HG03558 (cell line): ENCODE results near the gene ADAM19.

Experiments
- ATAC-seq: cut with Tn5 transposase; IDR thresholded peaks from one replicate; pipeline ENCODE4 v1.9.1; 2021; ENCODE audit warnings: moderate number of reproducible peaks; ENCODE audit not compliant: unreplicated experiment; ENCODE audit errors: extremely low read depth

Gene ADAM19, protein sequence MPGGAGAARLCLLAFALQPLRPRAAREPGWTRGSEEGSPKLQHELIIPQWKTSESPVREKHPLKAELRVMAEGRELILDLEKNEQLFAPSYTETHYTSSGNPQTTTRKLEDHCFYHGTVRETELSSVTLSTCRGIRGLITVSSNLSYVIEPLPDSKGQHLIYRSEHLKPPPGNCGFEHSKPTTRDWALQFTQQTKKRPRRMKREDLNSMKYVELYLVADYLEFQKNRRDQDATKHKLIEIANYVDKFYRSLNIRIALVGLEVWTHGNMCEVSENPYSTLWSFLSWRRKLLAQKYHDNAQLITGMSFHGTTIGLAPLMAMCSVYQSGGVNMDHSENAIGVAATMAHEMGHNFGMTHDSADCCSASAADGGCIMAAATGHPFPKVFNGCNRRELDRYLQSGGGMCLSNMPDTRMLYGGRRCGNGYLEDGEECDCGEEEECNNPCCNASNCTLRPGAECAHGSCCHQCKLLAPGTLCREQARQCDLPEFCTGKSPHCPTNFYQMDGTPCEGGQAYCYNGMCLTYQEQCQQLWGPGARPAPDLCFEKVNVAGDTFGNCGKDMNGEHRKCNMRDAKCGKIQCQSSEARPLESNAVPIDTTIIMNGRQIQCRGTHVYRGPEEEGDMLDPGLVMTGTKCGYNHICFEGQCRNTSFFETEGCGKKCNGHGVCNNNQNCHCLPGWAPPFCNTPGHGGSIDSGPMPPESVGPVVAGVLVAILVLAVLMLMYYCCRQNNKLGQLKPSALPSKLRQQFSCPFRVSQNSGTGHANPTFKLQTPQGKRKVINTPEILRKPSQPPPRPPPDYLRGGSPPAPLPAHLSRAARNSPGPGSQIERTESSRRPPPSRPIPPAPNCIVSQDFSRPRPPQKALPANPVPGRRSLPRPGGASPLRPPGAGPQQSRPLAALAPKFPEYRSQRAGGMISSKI

DNA sequence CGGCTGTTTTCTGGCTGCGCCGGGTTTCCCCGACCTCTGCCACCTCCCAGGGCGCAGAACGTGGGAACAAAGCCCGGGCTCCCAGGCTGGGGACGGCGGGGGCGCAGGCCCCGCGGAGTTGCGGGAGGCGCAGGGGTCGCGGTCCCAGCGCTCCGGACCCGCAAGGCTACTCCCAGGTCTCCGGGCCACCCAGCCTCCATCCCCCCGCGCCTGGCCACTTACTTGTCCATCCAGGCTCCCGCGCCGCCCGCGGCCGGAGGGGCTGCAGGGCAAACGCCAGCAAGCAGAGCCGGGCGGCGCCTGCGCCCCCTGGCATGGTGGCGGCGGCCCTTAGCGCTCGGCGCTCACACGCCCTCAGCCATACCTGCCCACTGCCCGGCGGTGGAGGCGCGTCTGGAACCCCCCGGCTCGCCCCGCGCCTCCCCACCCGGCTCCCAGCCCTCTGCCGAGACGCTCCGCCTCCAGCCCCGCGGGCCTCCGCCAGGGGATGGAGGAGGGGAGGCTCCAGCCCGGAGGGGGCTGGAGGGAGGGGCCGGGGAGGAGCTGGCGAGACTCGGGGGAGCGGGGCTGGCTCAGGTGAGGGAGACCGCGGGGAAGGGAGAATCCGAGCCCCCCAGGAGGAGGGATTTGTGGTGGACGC, at the start of gene ADAM19:
ADAM19 (minus strand) TSS at position 395 of the 640 bp plus-strand sequence; CDS start at position 316, 79 bp downstream.
- no peak for ATAC-seq

DNA sequence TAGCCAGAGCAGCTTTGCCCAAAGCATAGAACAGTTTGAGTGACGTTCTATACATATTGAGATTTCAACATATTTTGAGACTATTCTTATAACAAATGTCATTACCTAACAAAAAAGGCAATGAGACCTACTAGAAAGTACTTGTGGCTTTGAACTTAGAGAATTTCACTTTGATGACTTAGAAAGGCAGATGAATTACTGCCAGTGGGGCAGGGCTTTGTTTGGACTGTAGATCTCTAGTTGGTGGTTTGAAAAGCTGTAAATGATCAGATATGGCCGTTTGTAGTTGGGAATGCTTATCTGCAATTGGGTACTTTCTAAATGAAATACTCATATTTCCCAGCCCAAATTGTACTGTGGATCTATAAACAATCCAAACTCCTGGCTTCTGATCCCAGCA, 48.6 kb upstream of the ADAM19 start:
- ATAC-seq: no peak

GRCh38 chr5:157620776-157621175, 45.2 kb upstream of the ADAM19 start:
- ATAC-seq: no peak

DNA sequence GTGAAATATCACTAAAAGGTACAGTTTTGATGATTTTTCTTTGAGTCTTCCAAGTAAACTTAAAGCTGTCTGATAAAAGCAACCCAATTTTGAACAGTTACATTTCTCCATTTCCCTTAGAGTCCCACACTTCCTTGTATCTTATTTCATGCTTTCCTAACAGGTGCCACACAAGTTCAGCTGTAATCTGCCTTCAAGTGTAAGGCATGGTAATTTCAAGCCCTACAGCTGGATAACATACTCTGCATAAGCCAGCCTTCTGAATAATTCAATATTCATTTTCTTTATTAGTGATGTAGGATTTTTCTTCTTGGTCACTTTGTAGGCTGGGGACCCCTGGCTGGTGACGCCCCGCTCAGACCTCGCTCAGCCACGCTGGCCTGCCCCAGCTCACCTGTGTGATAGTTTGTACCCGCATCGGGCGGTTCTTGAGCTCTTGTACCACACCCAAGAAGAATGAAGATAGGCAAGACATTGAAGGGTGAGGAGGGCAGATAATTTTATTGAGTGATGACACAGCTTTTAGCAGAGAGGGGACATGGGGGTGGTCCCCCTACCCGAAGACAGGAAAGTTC, 42.7 kb upstream of the ADAM19 start:
- no peak for ATAC-seq

DNA sequence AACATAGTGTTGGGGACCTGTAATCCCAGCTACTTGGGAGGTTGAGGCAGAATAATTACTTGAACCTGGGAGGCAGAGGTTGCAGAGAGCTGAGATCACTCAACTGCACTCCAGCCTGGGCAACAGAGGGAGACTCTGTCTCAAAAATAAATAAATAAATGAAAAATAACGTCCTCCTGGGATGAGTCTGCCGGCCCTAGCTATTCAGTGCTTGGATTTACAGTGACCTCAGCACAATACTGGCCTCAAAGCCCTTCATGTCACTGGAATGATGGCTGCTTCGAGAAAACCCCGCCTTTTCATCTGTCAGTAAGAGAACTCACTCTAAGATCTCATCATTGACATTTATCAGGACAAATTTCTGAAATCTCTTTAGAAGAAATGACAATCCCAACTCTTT, 41.2 kb upstream of the ADAM19 start:
- ATAC-seq: no peak

GRCh38 chr5:157613385-157614245, 38.0 kb upstream of the ADAM19 start:
- no peak for ATAC-seq

DNA sequence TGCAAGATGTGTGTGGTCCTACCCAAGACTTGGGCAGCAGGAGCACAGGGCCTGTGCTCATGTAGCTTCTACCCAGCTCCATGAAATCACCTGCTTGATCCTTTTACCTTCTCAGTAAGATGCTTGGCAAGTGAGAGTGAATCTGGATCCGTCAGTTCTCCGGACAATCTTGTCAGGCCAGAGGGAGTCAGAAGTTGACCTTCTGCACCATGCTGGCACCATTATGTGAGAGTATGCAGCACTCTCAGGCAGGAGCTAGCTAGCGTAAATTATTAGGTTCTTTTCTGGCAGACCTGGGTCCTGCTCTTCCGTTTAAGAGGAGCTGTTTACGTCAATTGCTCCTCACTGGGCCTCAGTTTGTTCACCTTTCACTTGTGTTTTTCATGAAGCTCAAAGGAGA, 37.0 kb upstream of the ADAM19 start:
- ATAC-seq: no peak

DNA sequence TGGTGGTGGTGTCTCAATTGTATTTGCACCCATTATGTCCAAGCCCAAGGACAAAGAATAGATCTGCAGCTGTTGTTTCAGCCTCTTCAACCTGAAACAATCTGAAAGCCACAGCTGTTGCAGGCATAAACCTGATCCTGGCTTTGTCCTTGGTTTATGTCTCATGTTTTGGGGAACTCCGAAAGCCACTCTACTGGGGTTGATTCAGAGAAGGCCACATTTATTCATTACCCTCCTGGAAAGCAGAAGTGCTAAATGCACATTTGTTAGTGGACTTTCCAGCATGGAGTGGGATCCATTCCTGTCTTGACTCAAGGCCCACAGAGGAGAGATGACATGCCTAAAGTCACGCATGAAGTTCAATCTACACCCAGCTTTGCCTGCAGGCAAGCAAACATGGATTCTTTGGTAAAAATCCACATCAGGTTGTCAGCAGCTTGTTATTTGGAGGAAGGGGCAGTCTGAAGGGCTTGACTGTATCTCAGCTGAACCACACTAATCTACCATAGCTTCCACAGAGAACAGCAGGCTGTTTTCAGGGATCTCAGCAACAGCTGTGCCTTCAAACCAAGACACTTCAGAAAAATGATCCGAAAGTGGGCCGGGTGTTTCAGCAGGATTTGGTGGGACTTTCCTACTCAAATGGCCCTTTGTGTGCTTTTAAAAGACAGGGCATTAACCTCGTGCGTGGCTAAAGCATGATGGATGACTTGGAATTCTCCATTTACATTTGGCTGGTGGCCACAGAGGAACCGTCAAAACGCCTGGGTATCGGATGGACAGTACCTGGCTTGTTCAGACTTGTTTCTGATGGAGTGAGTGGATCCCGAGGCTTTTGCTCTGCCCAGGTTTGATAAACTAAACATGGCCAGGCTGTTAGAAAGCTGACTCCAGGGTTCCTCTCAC, 36.2 kb upstream of the ADAM19 start:
- ATAC-seq: peak; percentile 66

- ATAC-seq: no peak
These were observed 35.4 kb upstream of the ADAM19 start for GRCh38 chr5:157610990-157611389.

GRCh38 chr5:157608972-157609565, 33.5 kb upstream of the ADAM19 start:
- ATAC-seq: no peak

DNA sequence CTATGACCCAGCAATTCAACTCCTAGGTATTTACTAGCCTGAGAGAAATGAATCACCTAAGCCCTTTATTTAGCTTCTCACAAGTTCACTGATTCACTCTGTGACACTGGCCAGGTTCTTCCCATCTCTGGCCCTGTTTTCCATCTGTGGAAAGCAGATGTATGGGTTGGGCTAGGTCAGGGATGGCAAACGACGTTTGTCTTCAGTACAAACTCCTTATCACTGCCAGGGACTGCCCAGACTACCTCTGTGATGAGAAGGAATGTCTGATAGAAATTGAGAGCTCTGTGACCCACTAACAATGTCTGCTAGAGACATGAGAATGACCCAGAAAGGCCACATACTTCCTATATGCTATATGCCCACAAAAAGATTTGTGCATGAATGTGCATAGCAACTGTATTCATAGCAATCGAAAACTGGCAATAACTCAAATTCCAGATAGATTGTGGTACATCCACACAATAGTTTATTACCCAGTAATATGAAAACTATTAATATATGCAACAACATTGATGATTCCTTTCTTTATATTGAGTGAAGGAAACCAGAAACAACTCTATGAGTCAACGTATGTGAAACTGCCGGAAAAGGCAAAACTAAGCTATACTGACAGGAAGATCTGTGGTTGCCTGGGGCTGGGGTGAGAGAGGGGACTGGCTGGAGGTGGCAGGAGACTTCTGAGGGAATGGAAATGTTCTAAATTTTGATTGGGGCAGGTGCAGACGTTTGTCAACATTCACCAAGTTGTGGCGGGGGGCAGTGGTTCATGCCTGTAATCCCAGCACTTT, 32.0 kb upstream of the ADAM19 start:
- ATAC-seq: no peak

DNA sequence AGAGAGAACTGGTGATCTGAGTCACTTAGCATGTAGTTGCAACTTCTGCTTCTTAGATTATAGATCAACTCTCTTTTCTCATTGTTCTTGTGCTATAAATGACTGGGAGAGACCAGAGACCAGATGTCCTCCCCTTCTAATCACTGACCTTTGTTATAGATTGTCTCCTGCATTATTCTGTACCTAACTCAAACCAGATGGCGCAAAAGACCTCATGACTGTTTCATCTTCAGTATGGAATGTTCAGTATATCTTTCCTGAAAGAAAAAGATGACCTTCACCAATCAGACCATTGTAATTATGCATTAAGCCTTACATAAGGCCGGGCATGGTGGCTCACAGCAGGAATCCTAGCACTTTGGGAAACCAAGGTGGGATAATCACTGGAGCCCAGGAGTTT, 30.5 kb upstream of the ADAM19 start:
- no peak for ATAC-seq

GRCh38 chr5:157603333-157604190, 28.0 kb upstream of the ADAM19 start:
- ATAC-seq: no peak

- ATAC-seq: no peak
These were observed 26.9 kb upstream of the ADAM19 start for GRCh38 chr5:157602505-157602904.

DNA sequence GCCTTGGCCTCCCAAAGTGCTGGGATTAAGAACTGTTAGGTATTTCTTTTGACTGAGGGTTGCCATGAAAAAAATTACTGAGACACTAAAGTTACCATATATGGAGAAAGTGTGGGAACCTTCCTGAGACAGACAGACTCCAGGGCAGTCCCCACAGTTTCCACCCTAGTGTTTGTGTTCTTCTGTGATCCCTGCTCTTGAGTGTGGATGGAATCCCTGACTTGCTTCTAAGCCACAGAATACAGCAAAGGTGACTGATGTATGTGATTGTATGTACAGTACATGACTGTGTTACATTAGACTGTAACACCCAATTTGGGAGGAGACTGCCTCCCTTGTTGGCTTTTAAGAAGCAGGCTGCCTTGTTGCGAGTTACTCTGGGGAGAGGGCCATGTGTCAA, 24.7 kb upstream of the ADAM19 start:
- ATAC-seq: no peak

DNA sequence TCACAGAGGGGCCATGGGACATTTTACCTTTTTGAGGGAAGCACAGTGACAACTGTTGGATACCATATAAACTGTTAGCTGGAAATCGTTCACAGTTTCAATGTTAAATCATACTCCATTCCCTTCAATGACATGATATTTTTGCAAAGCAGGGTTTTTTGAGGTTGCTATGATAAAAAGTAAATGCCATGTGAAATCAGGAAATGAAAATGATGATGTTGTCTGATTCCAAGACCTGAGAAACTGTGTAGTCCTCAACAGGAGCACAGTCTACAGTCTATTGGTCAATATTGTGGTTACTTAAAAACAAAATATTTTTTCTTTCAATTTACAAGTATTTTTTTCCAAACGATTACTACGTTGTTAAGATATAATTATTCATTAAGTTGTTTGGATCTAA, 24.0 kb upstream of the ADAM19 start:
- ATAC-seq: no peak
